Brain microvascular endothelial cell (primary cell): ENCODE results near the gene HOXB5.

ENCODE experiments used
- DNase-seq: peaks from one replicate; pipeline ENCODE4 v3.0.0-alpha.2; 2020
- H3K27ac ChIP-seq: fragments of 250-450 bp; sonication (Bioruptor Pico); 2 replicates; pipeline ENCODE4 v1.5.1; 2020; ENCODE audit warnings: mild to moderate bottlenecking, moderate library complexity
- H3K27me3 ChIP-seq: fragments of 250-450 bp; sonication (Bioruptor Pico); replicated peaks from 2 replicates; pipeline ENCODE4 v1.5.1; 2020; ENCODE audit warnings: mild to moderate bottlenecking
- H3K36me3 ChIP-seq: fragments of 250-450 bp; sonication (Bioruptor Pico); replicated peaks from 2 replicates; pipeline ENCODE4 v1.5.1; 2020; ENCODE audit warnings: mild to moderate bottlenecking
- H3K4me3 ChIP-seq: 2 replicates; pipeline ENCODE4 v1.5.1; 2011; ENCODE audit warnings: low read depth, mild to moderate bottlenecking, control low read depth, low read length, moderate library complexity
- in situ Hi-C: cut with HindIII; loops from 2 replicates; pipeline ENCODE4 v1.10.0; 2017; ENCODE audit warnings: low sequenced_read_pairs, low pct_ligation_motif_present
- TF ChIP-seq, protein P1 (sequence below): IDR thresholded peaks from 2 replicates; pipeline ENCODE4 v1.5.1; 2011; ENCODE audit warnings: low read depth, mild to moderate bottlenecking, moderate library complexity, low read length, control low read depth, inconsistent platforms; ENCODE audit errors: missing control alignments

HOXB5 gene

DNA sequence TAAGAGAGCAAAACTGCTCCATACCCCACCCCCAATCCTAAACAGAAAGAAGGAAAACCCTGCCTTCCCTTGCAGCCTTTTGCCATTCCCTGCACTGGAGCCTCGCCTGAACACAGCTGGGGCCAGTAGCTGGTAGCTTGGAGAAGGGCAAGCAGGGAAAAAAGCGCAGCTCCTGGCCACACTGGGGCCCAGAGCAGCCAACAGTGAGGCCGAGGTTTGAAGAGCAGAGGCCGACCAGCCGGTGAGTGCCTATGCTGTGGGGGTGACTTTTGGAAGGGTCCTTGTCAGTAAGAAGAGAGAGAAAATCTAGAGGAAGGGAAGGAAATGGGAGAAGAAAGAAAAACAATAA lies 35.8 kb upstream of the HOXB5 start:
- TF ChIP-seq, protein P1, sequence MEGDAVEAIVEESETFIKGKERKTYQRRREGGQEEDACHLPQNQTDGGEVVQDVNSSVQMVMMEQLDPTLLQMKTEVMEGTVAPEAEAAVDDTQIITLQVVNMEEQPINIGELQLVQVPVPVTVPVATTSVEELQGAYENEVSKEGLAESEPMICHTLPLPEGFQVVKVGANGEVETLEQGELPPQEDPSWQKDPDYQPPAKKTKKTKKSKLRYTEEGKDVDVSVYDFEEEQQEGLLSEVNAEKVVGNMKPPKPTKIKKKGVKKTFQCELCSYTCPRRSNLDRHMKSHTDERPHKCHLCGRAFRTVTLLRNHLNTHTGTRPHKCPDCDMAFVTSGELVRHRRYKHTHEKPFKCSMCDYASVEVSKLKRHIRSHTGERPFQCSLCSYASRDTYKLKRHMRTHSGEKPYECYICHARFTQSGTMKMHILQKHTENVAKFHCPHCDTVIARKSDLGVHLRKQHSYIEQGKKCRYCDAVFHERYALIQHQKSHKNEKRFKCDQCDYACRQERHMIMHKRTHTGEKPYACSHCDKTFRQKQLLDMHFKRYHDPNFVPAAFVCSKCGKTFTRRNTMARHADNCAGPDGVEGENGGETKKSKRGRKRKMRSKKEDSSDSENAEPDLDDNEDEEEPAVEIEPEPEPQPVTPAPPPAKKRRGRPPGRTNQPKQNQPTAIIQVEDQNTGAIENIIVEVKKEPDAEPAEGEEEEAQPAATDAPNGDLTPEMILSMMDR = no peak
- H3K27me3 ChIP-seq = peaks cover 98% of the 10 kb centered on the region
- no peaks in the 10 kb centered on the region for H3K36me3 ChIP-seq
- in situ Hi-C loops = no loop called here
- no peak overlapping the region for H3K27ac ChIP-seq
- DNase-seq = no peak
- H3K4me3 ChIP-seq = no peak overlapping the region

GRCh38 chr17:48628649-48629410 lies 35.3 kb upstream of the HOXB5 start:
- TF ChIP-seq, protein P1 = no peak
- in situ Hi-C loops = no loop called here
- H3K4me3 ChIP-seq = no peak overlapping the region
- peaks cover 98% of the 10 kb centered on the region for H3K27me3 ChIP-seq
- H3K36me3 ChIP-seq = no peaks in the 10 kb centered on the region
- DNase-seq = no peak
- no peak overlapping the region for H3K27ac ChIP-seq

GRCh38 chr17:48627623-48628521 lies 34.3 kb upstream of the HOXB5 start:
- H3K4me3 ChIP-seq = no peak overlapping the region
- TF ChIP-seq, protein P1 = no peak
- H3K27me3 ChIP-seq = peaks cover 98% of the 10 kb centered on the region
- in situ Hi-C loops = no loop called here
- no peaks in the 10 kb centered on the region for H3K36me3 ChIP-seq
- DNase-seq = no peak
- no peak overlapping the region for H3K27ac ChIP-seq

- H3K27ac ChIP-seq = no peak overlapping the region
- no peak for DNase-seq
- in situ Hi-C loops = no loop called here
- no peaks in the 10 kb centered on the region for H3K36me3 ChIP-seq
- H3K4me3 ChIP-seq = no peak overlapping the region
- H3K27me3 ChIP-seq = peaks cover 98% of the 10 kb centered on the region
- TF ChIP-seq, protein P1 = no peak
These were observed 33.6 kb upstream of the HOXB5 start for GRCh38 chr17:48627118-48627597.

DNA sequence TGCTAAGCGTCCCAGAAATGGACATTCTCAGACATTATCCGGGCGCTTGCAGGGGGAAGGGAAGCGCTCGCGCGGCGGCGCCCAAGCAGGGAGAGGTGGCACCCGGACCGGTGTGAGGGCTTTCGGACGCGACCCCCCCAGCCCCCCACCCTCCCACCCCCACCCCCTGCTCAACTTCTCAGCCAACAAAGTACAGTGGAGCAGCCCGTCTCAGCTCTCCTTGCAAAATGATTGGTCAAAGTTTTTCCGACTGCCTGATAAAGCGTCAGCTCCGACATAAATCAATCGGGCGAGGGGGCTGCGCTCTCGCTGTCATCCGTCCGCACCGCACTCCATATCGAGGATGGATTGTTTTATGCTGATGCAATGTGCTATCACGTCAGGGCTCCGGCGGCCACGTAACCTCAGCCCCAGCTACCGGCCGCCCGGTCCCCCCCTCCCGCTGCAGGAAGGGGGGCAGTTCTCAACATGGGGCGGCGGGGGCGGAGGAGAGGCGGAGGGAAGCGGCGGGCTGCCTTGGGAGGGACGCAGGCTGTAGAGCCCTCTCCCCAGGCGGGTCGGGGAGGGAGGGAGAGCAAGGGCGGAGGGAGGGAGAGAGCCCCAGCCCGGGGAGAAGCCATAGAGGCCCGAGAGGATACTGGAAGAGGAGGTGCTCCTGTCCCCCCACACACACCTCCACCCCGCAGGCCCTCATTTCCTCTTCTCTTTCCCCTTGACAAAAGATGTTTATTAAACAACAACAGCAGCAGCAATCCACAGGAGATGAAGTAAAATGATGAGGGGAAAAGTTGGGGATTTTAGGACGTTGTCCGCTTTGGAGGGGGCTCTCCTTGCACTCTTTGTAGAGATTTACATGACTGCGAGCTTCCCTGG lies 32.9 kb upstream of the HOXB5 start, which contains the start of gene HOXB9:
Gene HOXB9, minus strand, starts transcription at position 114 of the 873 bp plus-strand sequence. Its CDS starts 89 bp downstream, at position 25.
- no peak within 1 kb of the TSS for H3K27ac ChIP-seq
- no peak for DNase-seq
- TF ChIP-seq, protein P1 = no peak
- H3K27me3 ChIP-seq = peaks cover 98% of the 10 kb centered on the region
- in situ Hi-C loops = no loop called here
- no peak within 1 kb of the TSS for H3K4me3 ChIP-seq
- no peaks in the 10 kb centered on the region for H3K36me3 ChIP-seq
